Endodermal cell (in vitro differentiated cells): ENCODE measurements around the gene SETD4. TPM values are rescaled to one million over a fixed set of nuclear protein-coding genes. Genes with fewer than 3 reads are reported as not detected.

Experiments
- DNase-seq: peaks from one replicate; pipeline ENCODE4 v3.0.0-alpha.2; 2017
- H3K27ac ChIP-seq: 2 replicates; pipeline ENCODE4 v1.5.1; 2013; ENCODE audit warnings: mild to moderate bottlenecking, low read depth, low read length, moderate library complexity
- H3K27me3 ChIP-seq: 2 replicates; pipeline ENCODE4 v1.6.1; 2013; ENCODE audit warnings: mild to moderate bottlenecking, low read length, moderate library complexity; ENCODE audit not compliant: insufficient read depth, control insufficient read depth, poor library complexity, severe bottlenecking
- H3K36me3 ChIP-seq: 2 replicates; pipeline ENCODE4 v1.7.0; 2013; ENCODE audit warnings: mild to moderate bottlenecking, low read length, moderate library complexity; ENCODE audit not compliant: control insufficient read depth, insufficient read depth
- H3K4me1 ChIP-seq: one replicate; pipeline ENCODE4 v1.7.0; 2013; ENCODE audit warnings: low read length; ENCODE audit not compliant: control insufficient read depth, insufficient read depth
- H3K4me3 ChIP-seq: 2 replicates; pipeline ENCODE4 v1.5.1; 2013; ENCODE audit warnings: mild to moderate bottlenecking, low read length, moderate library complexity
- H3K9ac ChIP-seq: 2 replicates; pipeline ENCODE4 v1.6.1; 2013; ENCODE audit warnings: mild to moderate bottlenecking, low read length, moderate library complexity; ENCODE audit not compliant: poor library complexity, severe bottlenecking; ENCODE audit errors: extremely low read depth
- H3K9me3 ChIP-seq: 2 replicates; pipeline ENCODE4 v1.6.1; 2013; ENCODE audit warnings: mild to moderate bottlenecking, low read length, moderate library complexity; ENCODE audit not compliant: control insufficient read depth
- H3K27ac Mint-ChIP-seq: 2 replicates; pipeline ENCODE4 v1.8.0; 2020; ENCODE audit warnings: mixed read lengths
- H3K27me3 Mint-ChIP-seq: 2 replicates; pipeline ENCODE4 v1.8.0; 2021; ENCODE audit warnings: mild to moderate bottlenecking, mixed read lengths; ENCODE audit not compliant: insufficient read depth
- H3K36me3 Mint-ChIP-seq: 2 replicates; pipeline ENCODE4 v1.8.0; 2020; ENCODE audit warnings: low read depth, mixed read lengths
- H3K4me1 Mint-ChIP-seq: 2 replicates; pipeline ENCODE4 v1.8.0; 2020; ENCODE audit warnings: mixed read lengths
- H3K4me3 Mint-ChIP-seq: 2 replicates; pipeline ENCODE4 v1.8.0; 2020; ENCODE audit warnings: mild to moderate bottlenecking, moderate library complexity, mixed read lengths
- H3K9me3 Mint-ChIP-seq: 2 replicates; pipeline ENCODE4 v1.8.0; 2020; ENCODE audit warnings: mild to moderate bottlenecking, mixed read lengths
- WGBS, 2 experiments: methylation state at CpG; one replicate each; pipeline versions ENCODE4 v1.1.5 to v1.1.7; 2013; ENCODE audit warnings: missing lambda C conversion rate in 2 of 2, mixed read lengths in 1 of 2; ENCODE audit not compliant: insufficient coverage in 1 of 2, insufficient read length in 1 of 2; 5-methylcytosine and 5-hydroxymethylcytosine counted together
- total RNA-seq, 2 donors: library from RNA; stranded (reverse); fragmentation: NEBNext Ultra II Directional in 1 of 2; extraction: Animal tissue kit (Norgen Biotek cat#: 25700) in 1 of 2; gene quantifications; 2 replicates in 1 of 2; 3 replicates in 1 of 2; pipeline ENCODE4 v1.2.1, GENCODE V29; 2021
- TF ChIP-seq, protein P1 (sequence below): fragments of 200-600 bp; sonication (generic); conservative IDR thresholded peaks from 2 replicates; pipeline ENCODE4 v1.5.0; 2021; ENCODE audit warnings: antibody characterized with exemption, mild to moderate bottlenecking

SETD4 gene
- total RNA-seq, 2 donors from 2014 or later = 27.8 to 31.9 TPM

GRCh38 chr21:36045993-36046392 is 14.3 kb downstream of the SETD4 start:
- Histone ChIP-seq H3K9me3 (no peaks in the 10 kb centered on the region), H3K36me3 (peaks cover 94% of the 10 kb centered on the region), H3K27ac (no peak overlapping the region), H3K9ac (no peak overlapping the region), H3K4me3 (no peak overlapping the region), H3K4me1 (no peaks in the 10 kb centered on the region), H3K27me3 (no peaks in the 10 kb centered on the region)
- Mint-ChIP-seq H3K9me3 (no peaks in the 10 kb centered on the region), H3K27ac (no peak overlapping the region), H3K27me3 (no peaks in the 10 kb centered on the region), H3K4me1 (no peaks in the 10 kb centered on the region), H3K36me3 (peaks cover 77% of the 10 kb centered on the region), H3K4me3 (no peak overlapping the region)
- 96 to 100% methylated on average over 1 of the region's 1 CpG for WGBS, 2 experiments
- TF ChIP-seq, protein P1, sequence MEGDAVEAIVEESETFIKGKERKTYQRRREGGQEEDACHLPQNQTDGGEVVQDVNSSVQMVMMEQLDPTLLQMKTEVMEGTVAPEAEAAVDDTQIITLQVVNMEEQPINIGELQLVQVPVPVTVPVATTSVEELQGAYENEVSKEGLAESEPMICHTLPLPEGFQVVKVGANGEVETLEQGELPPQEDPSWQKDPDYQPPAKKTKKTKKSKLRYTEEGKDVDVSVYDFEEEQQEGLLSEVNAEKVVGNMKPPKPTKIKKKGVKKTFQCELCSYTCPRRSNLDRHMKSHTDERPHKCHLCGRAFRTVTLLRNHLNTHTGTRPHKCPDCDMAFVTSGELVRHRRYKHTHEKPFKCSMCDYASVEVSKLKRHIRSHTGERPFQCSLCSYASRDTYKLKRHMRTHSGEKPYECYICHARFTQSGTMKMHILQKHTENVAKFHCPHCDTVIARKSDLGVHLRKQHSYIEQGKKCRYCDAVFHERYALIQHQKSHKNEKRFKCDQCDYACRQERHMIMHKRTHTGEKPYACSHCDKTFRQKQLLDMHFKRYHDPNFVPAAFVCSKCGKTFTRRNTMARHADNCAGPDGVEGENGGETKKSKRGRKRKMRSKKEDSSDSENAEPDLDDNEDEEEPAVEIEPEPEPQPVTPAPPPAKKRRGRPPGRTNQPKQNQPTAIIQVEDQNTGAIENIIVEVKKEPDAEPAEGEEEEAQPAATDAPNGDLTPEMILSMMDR = no peak
- no peak for DNase-seq

DNA sequence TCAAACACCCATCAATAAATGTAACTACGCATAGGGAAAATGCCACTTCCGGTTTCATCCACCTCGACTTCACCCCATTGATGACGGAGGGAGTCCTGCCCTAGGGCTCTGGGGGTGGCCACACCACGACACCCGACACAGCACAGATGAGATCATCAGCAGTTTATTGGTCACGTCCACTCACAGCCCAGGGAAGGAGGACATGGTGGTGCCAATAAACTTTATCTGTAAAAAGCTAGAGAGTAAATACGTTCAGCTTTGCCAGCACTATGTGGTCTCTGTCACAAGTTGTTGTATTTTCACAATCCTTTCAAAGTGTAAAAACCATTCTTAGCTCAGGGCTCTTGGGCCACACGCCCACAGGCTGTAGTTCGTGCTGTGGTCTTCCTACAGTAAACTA is 16.3 kb downstream of the SETD4 start:
- no peaks in the 10 kb centered on the region for H3K9me3 Mint-ChIP-seq
- no peaks in the 10 kb centered on the region for H3K27me3 ChIP-seq
- no peak overlapping the region for H3K4me3 Mint-ChIP-seq
- no peak for DNase-seq
- no peak overlapping the region for H3K4me3 ChIP-seq
- no peaks in the 10 kb centered on the region for H3K4me1 Mint-ChIP-seq
- H3K9ac ChIP-seq = no peak overlapping the region
- H3K4me1 ChIP-seq = no peaks in the 10 kb centered on the region
- H3K36me3 ChIP-seq = peaks cover 91% of the 10 kb centered on the region
- no peaks in the 10 kb centered on the region for H3K27me3 Mint-ChIP-seq
- H3K36me3 Mint-ChIP-seq = peaks cover 75% of the 10 kb centered on the region
- H3K27ac ChIP-seq = no peak overlapping the region
- no peaks in the 10 kb centered on the region for H3K9me3 ChIP-seq
- TF ChIP-seq, protein P1 = no peak
- H3K27ac Mint-ChIP-seq = no peak overlapping the region
- WGBS, 2 experiments = 79 to 89% methylated on average over 4 to 10 of the region's 10 CpGs

DNA sequence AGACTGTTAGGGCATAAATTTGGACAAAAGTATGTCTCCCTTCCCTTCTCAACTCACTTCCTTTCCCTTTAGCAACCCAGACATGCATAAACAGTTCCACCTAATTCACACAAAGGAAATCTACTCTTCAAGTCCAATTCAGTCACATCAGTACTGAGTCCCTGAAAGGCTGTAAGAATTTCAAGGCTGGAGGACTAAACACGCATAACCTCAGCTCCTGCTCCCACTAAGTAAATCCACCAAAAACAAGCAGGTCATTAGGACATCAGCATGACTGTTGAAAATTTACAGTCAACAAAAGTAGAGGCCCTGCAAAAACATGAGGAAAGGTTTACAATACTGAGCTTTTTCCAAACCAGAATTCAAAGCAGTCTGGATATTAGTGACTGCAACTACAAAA is 18.4 kb downstream of the SETD4 start:
- no peaks in the 10 kb centered on the region for H3K27me3 ChIP-seq
- H3K9me3 Mint-ChIP-seq = no peaks in the 10 kb centered on the region
- H3K9me3 ChIP-seq = no peaks in the 10 kb centered on the region
- WGBS, 2 experiments = 93 to 100% methylated on average over 1 of the region's 1 CpG
- H3K9ac ChIP-seq = no peak overlapping the region
- peaks cover 90% of the 10 kb centered on the region for H3K36me3 ChIP-seq
- TF ChIP-seq, protein P1 = no peak
- no peak for DNase-seq
- H3K27me3 Mint-ChIP-seq = no peaks in the 10 kb centered on the region
- no peak overlapping the region for H3K4me3 Mint-ChIP-seq
- H3K4me1 Mint-ChIP-seq = no peaks in the 10 kb centered on the region
- H3K36me3 Mint-ChIP-seq = peaks cover 71% of the 10 kb centered on the region
- H3K4me1 ChIP-seq = no peaks in the 10 kb centered on the region
- H3K4me3 ChIP-seq = no peak overlapping the region
- H3K27ac ChIP-seq = no peak overlapping the region
- H3K27ac Mint-ChIP-seq = no peak overlapping the region
